Transverse colon (tissue), 4 donors: ENCODE measurements around the gene TMEM187. TPM values are rescaled to one million over a fixed set of nuclear protein-coding genes. Genes with fewer than 3 reads are reported as not detected.

Source experiments
- DNase-seq: peaks from one replicate; pipeline ENCODE4 v3.0.0-alpha.2; 2019
- H3K27ac ChIP-seq, 4 donors: fragments of 200-600 bp; sonication (generic); 2 replicates each; pipeline ENCODE4 v1.5.1; 2016 to 2018; ENCODE audit warnings: inconsistent platforms in 4 of 4
- H3K27me3 ChIP-seq: fragments of 200-600 bp; sonication (generic); 2 replicates; pipeline ENCODE4 v1.5.1; 2017; ENCODE audit warnings: inconsistent platforms
- H3K36me3 ChIP-seq, 4 donors: fragments of 200-600 bp; sonication (generic); 2 replicates each; pipeline ENCODE4 v1.5.1; 2017 to 2019; ENCODE audit warnings: inconsistent platforms in 4 of 4
- H3K4me1 ChIP-seq, 4 donors: fragments of 200-600 bp; sonication (generic); 2 replicates each; pipeline ENCODE4 v1.5.1; 2017 to 2020; ENCODE audit warnings: inconsistent platforms in 4 of 4
- H3K4me3 ChIP-seq, 4 donors: fragments of 200-600 bp; sonication (generic); 1 replicate in 1 of 4; 2 replicates in 3 of 4; pipeline versions ENCODE4 v1.5.1 to v1.6.1; 2017 to 2019; ENCODE audit warnings: inconsistent platforms in 4 of 4
- H3K9me3 ChIP-seq, 2 donors: fragments of 200-600 bp; sonication (generic); 2 replicates each; pipeline ENCODE4 v1.5.1; 2017 to 2019; ENCODE audit warnings: inconsistent platforms in 2 of 2
- EP300 ChIP-seq: sonication (generic); formaldehyde crosslinking; IDR thresholded peaks from one replicate; pipeline ENCODE4 v1.6.1; 2017; ENCODE audit warnings: antibody characterized with exemption, low read depth
- POLR2A ChIP-seq: fragments of 450-650 bp; IDR thresholded peaks from one replicate; pipeline ENCODE4 v1.6.1; 2016; ENCODE audit warnings: antibody characterized with exemption, mild to moderate bottlenecking, moderate library complexity
- POLR2AphosphoS5 ChIP-seq, 3 donors: sonication (generic); formaldehyde crosslinking; IDR thresholded peaks; one replicate each; pipeline ENCODE4 v1.6.1; 2016; ENCODE audit warnings: antibody characterized with exemption in 3 of 3
- WGBS, 2 donors: methylation state at CpG; one replicate each; pipeline ENCODE4 v1.1.5; 2018; ENCODE audit warnings: low coverage in 1 of 2; 5-methylcytosine and 5-hydroxymethylcytosine counted together
- in situ Hi-C, 4 donors: fragments of 200-750 bp; cut with MboI; loops; one replicate each; pipeline versions ENCODE4 v1.15.0 to v1.15.1; 2017; ENCODE audit warnings: low sequenced_read_pairs in 3 of 4, low pct_ligation_motif_present in 1 of 4, low pct_unique_long_range_greater_than_20kb in 1 of 4
- intact Hi-C: fragments of 100-400 bp; cut with DNase I; formaldehyde crosslinking; loops from one replicate; pipeline ENCODE4 v1.15.1; 2023; ENCODE audit warnings: low total_unique reads
- total RNA-seq, 4 donors: library from RNA; depleted of rRNA; stranded (reverse); fragments of >200 nt; gene quantifications; one replicate each; pipeline ENCODE4 v1.1.0, GENCODE V29; 2016
- TF ChIP-seq, protein P1 (sequence below), 5 experiments: fragments of 200-600 bp in 3 of 5; fragments of 450-650 bp in 2 of 5; sonication (generic) in 3 of 5; IDR thresholded peaks; 1 replicate in 2 of 5; 2 replicates in 3 of 5; pipeline ENCODE4 v1.5.1; 2016 to 2017; ENCODE audit warnings: antibody characterized with exemption in 5 of 5, inconsistent platforms in 3 of 5, mild to moderate bottlenecking in 2 of 5, moderate library complexity in 1 of 5

Gene TMEM187
- total RNA-seq, 4 donors from 2014 or later, result 1.6 to 11.2 (median 5.5) TPM

DNA sequence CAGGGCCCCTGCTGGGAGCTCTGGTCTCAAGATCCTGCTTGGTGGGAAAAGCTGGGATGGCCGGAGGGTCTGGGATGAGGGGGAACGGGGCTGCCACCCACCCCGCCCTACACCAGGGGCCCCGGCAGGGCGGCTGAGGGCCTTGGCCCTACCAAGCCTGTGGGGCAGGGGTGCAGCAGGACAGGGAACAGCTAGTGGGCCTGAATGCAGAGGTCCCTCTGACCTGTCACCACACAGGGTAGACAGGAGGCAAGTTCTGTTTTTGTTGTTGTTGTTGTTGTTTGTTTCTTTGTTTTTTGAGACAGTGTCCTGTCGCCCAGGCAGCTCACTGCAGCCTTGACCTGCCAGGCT is 27.8 kb upstream of the TMEM187 start:
- H3K4me1 ChIP-seq, result peaks cover 0 to 10% (median 0%) of the 10 kb centered on the region in 4 donors
- intact Hi-C loops (no loop called here), in situ Hi-C loops (loop anchor here in 1 of 4 donors (25.0 kb wide), 2 partner anchors 157 to 982 kb away; partner anchors contain the start of genes IDH3G, SRPK3 and SSR4)
- peak overlapping the region in 3 of 4 donors; percentile 48 to 63 (median 51) for H3K27ac ChIP-seq
- 51% methylated on average over 3 of the region's 6 CpGs; no CpG with 5 or more reads in 1 of the 2 donors for WGBS, 2 donors
- no peaks in the 10 kb centered on the region for H3K9me3 ChIP-seq
- H3K36me3 ChIP-seq, result no peaks in the 10 kb centered on the region
- H3K4me3 ChIP-seq, result peak overlapping the region in 2 of 4 donors; percentile 23 to 42
- DNase-seq, result no peak
- H3K27me3 ChIP-seq, result no peaks in the 10 kb centered on the region
- no peak for TF ChIP-seq POLR2AphosphoS5 (IDR thresholded peaks at IDR 0.05)
- no peak for TF ChIP-seq POLR2A
- TF ChIP-seq, protein P1, sequence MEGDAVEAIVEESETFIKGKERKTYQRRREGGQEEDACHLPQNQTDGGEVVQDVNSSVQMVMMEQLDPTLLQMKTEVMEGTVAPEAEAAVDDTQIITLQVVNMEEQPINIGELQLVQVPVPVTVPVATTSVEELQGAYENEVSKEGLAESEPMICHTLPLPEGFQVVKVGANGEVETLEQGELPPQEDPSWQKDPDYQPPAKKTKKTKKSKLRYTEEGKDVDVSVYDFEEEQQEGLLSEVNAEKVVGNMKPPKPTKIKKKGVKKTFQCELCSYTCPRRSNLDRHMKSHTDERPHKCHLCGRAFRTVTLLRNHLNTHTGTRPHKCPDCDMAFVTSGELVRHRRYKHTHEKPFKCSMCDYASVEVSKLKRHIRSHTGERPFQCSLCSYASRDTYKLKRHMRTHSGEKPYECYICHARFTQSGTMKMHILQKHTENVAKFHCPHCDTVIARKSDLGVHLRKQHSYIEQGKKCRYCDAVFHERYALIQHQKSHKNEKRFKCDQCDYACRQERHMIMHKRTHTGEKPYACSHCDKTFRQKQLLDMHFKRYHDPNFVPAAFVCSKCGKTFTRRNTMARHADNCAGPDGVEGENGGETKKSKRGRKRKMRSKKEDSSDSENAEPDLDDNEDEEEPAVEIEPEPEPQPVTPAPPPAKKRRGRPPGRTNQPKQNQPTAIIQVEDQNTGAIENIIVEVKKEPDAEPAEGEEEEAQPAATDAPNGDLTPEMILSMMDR (IDR thresholded peaks at IDR 0.05), result no peak
- TF ChIP-seq EP300, result no peak

DNA sequence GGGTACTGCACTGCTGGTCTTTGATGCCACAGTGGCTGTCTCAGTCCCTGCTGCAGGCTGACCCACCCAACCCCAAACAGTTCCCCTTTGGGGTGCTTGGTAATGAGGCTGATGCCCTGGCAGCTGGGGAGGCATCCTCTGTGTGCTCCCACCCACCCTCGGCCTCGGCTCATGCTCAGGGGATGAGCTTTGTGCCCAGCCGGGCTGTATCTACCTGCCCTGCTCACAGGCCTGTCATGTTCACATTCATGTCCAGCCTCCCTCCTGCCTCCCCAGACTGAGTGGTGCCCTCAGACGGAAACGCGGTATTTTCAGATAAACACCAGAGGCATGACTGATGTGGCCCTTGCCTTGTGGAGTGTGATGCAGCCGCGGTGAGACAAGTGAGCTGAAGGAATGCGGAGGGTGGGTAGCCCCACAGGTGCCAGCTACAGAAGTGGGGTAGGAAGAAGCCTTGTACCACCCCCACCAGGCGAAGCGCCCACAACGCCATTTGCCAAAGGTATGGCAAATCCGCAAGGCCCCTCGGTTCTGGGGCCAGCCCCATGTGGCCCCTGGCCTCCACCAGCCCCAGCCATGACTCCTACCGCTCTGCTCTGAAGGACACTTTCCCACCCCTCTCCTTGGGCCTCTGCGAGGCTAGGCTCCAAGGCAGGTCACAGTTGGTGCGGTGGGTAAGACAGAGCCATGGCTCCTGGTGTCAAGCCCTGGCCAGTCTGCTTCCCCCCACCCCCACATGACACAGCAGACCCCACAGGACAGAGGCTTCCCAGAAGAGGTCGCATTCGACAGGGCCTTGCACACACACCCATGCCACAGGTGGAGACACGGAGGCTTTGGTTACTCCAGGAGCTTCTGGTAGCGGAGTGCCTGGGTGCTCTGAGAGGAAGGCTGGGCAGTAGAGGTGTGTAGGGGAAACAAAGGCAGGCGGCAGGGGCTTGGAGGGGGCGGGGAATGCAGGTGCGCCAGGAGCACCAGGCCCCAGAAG is 26.3 kb upstream of the TMEM187 start:
- TF ChIP-seq POLR2AphosphoS5 (IDR thresholded peaks at IDR 0.05) (no peak), EP300 (no peak), POLR2A (no peak)
- TF ChIP-seq, protein P1 (IDR thresholded peaks at IDR 0.05), result no peak
- intact Hi-C loops, result no loop called here
- Histone ChIP-seq H3K36me3 (no peaks in the 10 kb centered on the region), H3K4me1 (peaks cover 0 to 12% (median 0%) of the 10 kb centered on the region in 4 donors), H3K27ac (peak overlapping the region; percentile 24 to 71 (median 52)), H3K9me3 (no peaks in the 10 kb centered on the region), H3K27me3 (no peaks in the 10 kb centered on the region), H3K4me3 (no peak overlapping the region)
- 89% methylated on average over 24 of the region's 24 CpGs; no CpG with 5 or more reads in 1 of the 2 donors for WGBS, 2 donors
- in situ Hi-C loops, result loop anchor here in 1 of 4 donors (25.0 kb wide), 2 partner anchors 159 to 984 kb away; partner anchors contain the start of genes IDH3G, SRPK3 and SSR4
- DNase-seq, result no peak

DNA sequence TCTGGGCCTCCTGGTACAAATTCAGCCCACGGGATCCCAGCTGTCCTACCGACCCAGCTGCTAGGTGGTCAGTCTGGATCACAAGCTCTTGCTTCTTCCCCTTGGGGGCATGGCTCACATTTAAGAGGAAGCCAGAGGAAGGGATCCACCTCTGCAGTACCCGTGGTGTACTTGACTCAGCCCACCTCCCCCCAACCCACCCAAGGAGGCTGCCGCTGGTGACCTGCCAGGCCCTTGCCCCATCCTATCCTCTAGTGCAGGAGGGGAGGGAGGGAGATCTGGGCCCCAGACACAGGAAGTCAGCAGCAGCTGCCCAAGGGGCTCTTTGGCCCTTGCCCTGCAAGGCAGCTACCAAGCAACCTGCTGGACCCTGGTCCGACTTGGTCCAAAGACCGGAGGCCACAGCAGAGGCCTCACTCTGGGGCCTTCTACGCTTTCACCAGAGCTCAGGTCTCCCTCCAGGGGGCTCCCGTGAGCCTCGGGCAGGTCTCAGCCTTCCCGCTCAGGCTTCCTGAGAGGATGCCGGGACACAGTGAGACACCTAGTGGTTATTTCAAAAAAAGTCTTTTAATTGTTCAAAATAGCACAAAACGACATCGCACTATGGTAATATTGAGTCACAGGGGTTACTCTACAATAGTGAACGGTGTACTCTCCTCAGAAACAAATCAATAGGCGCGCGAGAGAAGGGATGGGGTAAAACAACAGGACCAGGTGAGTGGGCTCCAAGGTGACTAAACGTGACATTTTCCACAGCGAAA is 25.4 kb upstream of the TMEM187 start:
- no peaks in the 10 kb centered on the region for H3K36me3 ChIP-seq
- 47 to 54% methylated on average over 5 to 19 of the region's 19 CpGs for WGBS, 2 donors
- peaks cover 0 to 12% (median 0%) of the 10 kb centered on the region in 4 donors for H3K4me1 ChIP-seq
- TF ChIP-seq POLR2AphosphoS5 (IDR thresholded peaks at IDR 0.05) (peak in 1 of 3 donors; percentile 9), EP300 (no peak)
- TF ChIP-seq, protein P1 (IDR thresholded peaks at IDR 0.05), result peak; percentile 68 to 84 (median 77)
- H3K27ac ChIP-seq, result peak overlapping the region; percentile 58 to 72 (median 66)
- intact Hi-C loops (no loop called here), in situ Hi-C loops (loop anchor here in 1 of 4 donors (25.0 kb wide), 2 partner anchors 160 to 985 kb away; partner anchors contain the start of genes IDH3G, SRPK3 and SSR4)
- no peaks in the 10 kb centered on the region for H3K9me3 ChIP-seq
- H3K27me3 ChIP-seq, result no peaks in the 10 kb centered on the region
- no peak overlapping the region for H3K4me3 ChIP-seq
- DNase-seq, result peak; percentile 84
